H9 (cell line): ENCODE results near the gene DAZAP1. TPM values are rescaled to one million over a fixed set of nuclear protein-coding genes. Genes with fewer than 3 reads are reported as not detected.

Experiments
- DNase-seq: peaks from one replicate; pipeline ENCODE4 v3.0.0-alpha.2; 2017
- H2AFZ ChIP-seq: one replicate; pipeline ENCODE4 v1.6.1; 2013; ENCODE audit warnings: mild to moderate bottlenecking, low read length, control low read depth, moderate library complexity
- H2AK5ac ChIP-seq: 2 replicates; pipeline ENCODE4 v1.6.1; 2013; ENCODE audit warnings: low read length, control low read depth, mixed read lengths; ENCODE audit not compliant: insufficient read length
- H2BK120ac ChIP-seq: one replicate; pipeline ENCODE4 v1.6.1; 2013; ENCODE audit warnings: low read depth, mild to moderate bottlenecking, low read length, control low read depth, inconsistent platforms; ENCODE audit not compliant: poor library complexity, severe bottlenecking
- H2BK12ac ChIP-seq: 2 replicates; pipeline ENCODE4 v1.6.1; 2013; ENCODE audit warnings: low read length, control low read depth, mixed read lengths, low read depth; ENCODE audit not compliant: insufficient read length
- H2BK15ac ChIP-seq: 2 replicates; pipeline ENCODE4 v1.6.1; 2013; ENCODE audit warnings: low read depth, low read length, control low read depth
- H2BK20ac ChIP-seq: one replicate; pipeline ENCODE4 v1.6.1; 2013; ENCODE audit warnings: low read depth, mild to moderate bottlenecking, low read length, control low read depth, inconsistent platforms; ENCODE audit not compliant: poor library complexity, severe bottlenecking
- H2BK5ac ChIP-seq: 2 replicates; pipeline ENCODE4 v1.6.1; 2013; ENCODE audit warnings: low read length, control low read depth, mixed read lengths; ENCODE audit not compliant: insufficient read length
- H3K14ac ChIP-seq: 2 replicates; pipeline ENCODE4 v1.6.1; 2013; ENCODE audit warnings: low read length, control low read depth; ENCODE audit not compliant: insufficient read depth
- H3K18ac ChIP-seq: 2 replicates; pipeline ENCODE4 v1.6.1; 2013; ENCODE audit warnings: low read depth, mild to moderate bottlenecking, mixed read lengths, low read length, control low read depth; ENCODE audit not compliant: insufficient read length
- H3K23ac ChIP-seq: 2 replicates; pipeline ENCODE4 v1.6.1; 2013; ENCODE audit warnings: low read length, control low read depth, mixed read lengths, low read depth; ENCODE audit not compliant: insufficient read length
- H3K23me2 ChIP-seq: 2 replicates; pipeline ENCODE4 v1.6.1; 2013; ENCODE audit warnings: low read depth, mild to moderate bottlenecking, mixed read lengths, low read length, control low read depth; ENCODE audit not compliant: insufficient read length, poor library complexity, severe bottlenecking
- H3K27ac ChIP-seq: 2 replicates; pipeline ENCODE4 v1.5.1; 2013; ENCODE audit warnings: low read length, control low read depth, mixed read lengths, low read depth; ENCODE audit not compliant: insufficient read length
- H3K27me3 ChIP-seq: 2 replicates; pipeline ENCODE4 v1.6.1; 2013; ENCODE audit warnings: low read length, control low read depth, inconsistent platforms; ENCODE audit not compliant: insufficient read depth
- H3K4ac ChIP-seq: 2 replicates; pipeline ENCODE4 v1.6.1; 2013; ENCODE audit warnings: low read depth, mild to moderate bottlenecking, control low read depth, inconsistent platforms, low read length, moderate library complexity
- H3K4me1 ChIP-seq: 2 replicates; pipeline ENCODE4 v1.6.1; 2013; ENCODE audit warnings: low read length, control low read depth, inconsistent platforms; ENCODE audit not compliant: insufficient read depth
- H3K4me2 ChIP-seq: 2 replicates; pipeline ENCODE4 v1.6.1; 2013; ENCODE audit warnings: low read length, control low read depth, mixed read lengths; ENCODE audit not compliant: insufficient read length, insufficient read depth
- H3K56ac ChIP-seq: 2 replicates; pipeline ENCODE4 v1.6.1; 2013; ENCODE audit warnings: low read depth, mild to moderate bottlenecking, mixed read lengths, low read length, control low read depth; ENCODE audit not compliant: insufficient read length
- H3K79me1 ChIP-seq: 2 replicates; pipeline ENCODE4 v1.6.1; 2013; ENCODE audit warnings: low read depth, mild to moderate bottlenecking, moderate library complexity, low read length, control low read depth, inconsistent platforms; ENCODE audit not compliant: insufficient read depth, poor library complexity, severe bottlenecking
- H3K79me2 ChIP-seq: 2 replicates; pipeline ENCODE4 v1.6.1; 2013; ENCODE audit warnings: low read length, control low read depth, inconsistent platforms; ENCODE audit not compliant: insufficient read depth
- H3K9ac ChIP-seq: 2 replicates; pipeline ENCODE4 v1.6.1; 2013; ENCODE audit warnings: low read length, control low read depth, mixed read lengths; ENCODE audit not compliant: insufficient read length; ENCODE audit errors: extremely low read depth
- H3K9me3 ChIP-seq: one replicate; pipeline ENCODE4 v1.6.1; 2013; ENCODE audit warnings: low read depth, low read length, inconsistent platforms; ENCODE audit not compliant: control insufficient read depth
- H3T11ph ChIP-seq: one replicate; pipeline ENCODE4 v1.6.1; 2013; ENCODE audit warnings: mild to moderate bottlenecking, low read length, control low read depth, inconsistent platforms
- H4K20me1 ChIP-seq: one replicate; pipeline ENCODE4 v1.6.1; 2013; ENCODE audit not compliant: control insufficient read depth, insufficient read length, insufficient read depth
- H4K5ac ChIP-seq: 2 replicates; pipeline ENCODE4 v1.6.1; 2013; ENCODE audit warnings: low read depth, mild to moderate bottlenecking, mixed read lengths, low read length, control low read depth; ENCODE audit not compliant: insufficient read length
- H4K8ac ChIP-seq: replicated peaks from 2 replicates; pipeline ENCODE4 v1.6.1; 2013; ENCODE audit warnings: low read length, control low read depth, mixed read lengths, low read depth; ENCODE audit not compliant: insufficient read length
- H4K91ac ChIP-seq: 2 replicates; pipeline ENCODE4 v1.6.1; 2013; ENCODE audit warnings: low read depth, mild to moderate bottlenecking, moderate library complexity, mixed read lengths, low read length, control low read depth; ENCODE audit not compliant: insufficient read length
- H3K27ac Mint-ChIP-seq, 3 experiments: 2 replicates in 2 of 3; 3 replicates in 1 of 3; pipeline ENCODE4 v1.8.0; 2020 to 2021; ENCODE audit warnings: mixed read lengths in 3 of 3, mild to moderate bottlenecking in 1 of 3, moderate library complexity in 1 of 3
- H3K27me3 Mint-ChIP-seq: 2 replicates; pipeline ENCODE4 v1.8.0; 2021; ENCODE audit warnings: low read depth, mild to moderate bottlenecking, moderate library complexity, mixed read lengths
- H3K36me3 Mint-ChIP-seq, 3 experiments: 2 replicates in 2 of 3; 3 replicates in 1 of 3; pipeline ENCODE4 v1.8.0; 2020 to 2021; ENCODE audit warnings: low read depth in 3 of 3, mixed read lengths in 3 of 3; ENCODE audit not compliant: insufficient read depth in 1 of 3
- H3K4me1 Mint-ChIP-seq, 2 experiments: 2 replicates each; pipeline ENCODE4 v1.8.0; 2020; ENCODE audit warnings: mixed read lengths in 2 of 2
- H3K4me3 Mint-ChIP-seq, 2 experiments: 2 replicates in 1 of 2; 3 replicates in 1 of 2; pipeline ENCODE4 v1.8.0; 2020 to 2021; ENCODE audit warnings: mild to moderate bottlenecking in 2 of 2, mixed read lengths in 2 of 2, moderate library complexity in 1 of 2
- H3K9me3 Mint-ChIP-seq, 2 experiments: 2 replicates in 1 of 2; 3 replicates in 1 of 2; pipeline ENCODE4 v1.8.0; 2020; ENCODE audit warnings: mild to moderate bottlenecking in 2 of 2, mixed read lengths in 2 of 2, moderate library complexity in 1 of 2
- CTCF ChIP-seq: fragments of 200-600 bp; sonication (generic); conservative IDR thresholded peaks from 3 replicates; pipeline ENCODE4 v1.8.0; 2021; ENCODE audit warnings: antibody characterized with exemption, mild to moderate bottlenecking
- WGBS: extraction: QIAGEN DNeasy Blood & Tissue Kit; methylation state at CpG from one replicate; pipeline ENCODE4 v1.1.7; 2013; ENCODE audit warnings: missing lambda C conversion rate, low lambda C conversion rate, mixed read lengths; ENCODE audit not compliant: insufficient read length; ENCODE audit errors: extremely low coverage; 5-methylcytosine and 5-hydroxymethylcytosine counted together
- total RNA-seq: library from RNA; stranded (reverse); gene quantifications from 2 replicates; pipeline ENCODE4 v1.2.1, GENCODE V29; 2021

DAZAP1 gene
- total RNA-seq, 1 experiment from 2014 or later = 265 TPM

GRCh38 chr19:1469255-1470054, 62.1 kb downstream of the DAZAP1 start:
- Histone ChIP-seq H4K20me1 (peaks cover 3% of the 10 kb centered on the region), H3K79me1 (no peaks in the 10 kb centered on the region), H3K23ac (no peak overlapping the region), H2BK20ac (no peak overlapping the region), H3K14ac (no peak overlapping the region), H4K91ac (no peak overlapping the region), H4K5ac (no peak overlapping the region), H3K9me3 (no peaks in the 10 kb centered on the region), H3K79me2 (no peaks in the 10 kb centered on the region), H3K27me3 (peaks cover 58% of the 10 kb centered on the region), H2BK15ac (no peak overlapping the region), H3K4me2 (no peak overlapping the region), H3K9ac (no peak overlapping the region), H3K56ac (no peak overlapping the region), H3K23me2 (peaks cover 9% of the 10 kb centered on the region), H2BK5ac (no peak overlapping the region), H3K27ac (no peak overlapping the region), H2BK120ac (no peak overlapping the region), H2AK5ac (no peak overlapping the region), H2BK12ac (no peak overlapping the region), H3T11ph (no peak overlapping the region), H3K4ac (no peak overlapping the region), H4K8ac (no peak overlapping the region), H3K4me1 (no peaks in the 10 kb centered on the region), H2AFZ (no peak overlapping the region), H3K18ac (no peak overlapping the region)
- Mint-ChIP-seq H3K9me3 (no peaks in the 10 kb centered on the region), H3K4me3 (no peak overlapping the region; a peak in 1 of 5 replicates), H3K27me3 (peaks cover 75% of the 10 kb centered on the region), H3K4me1 (peaks cover 2 to 9% of the 10 kb centered on the region in 2 experiments; a peak in 3 of 4 replicates), H3K27ac (no peak overlapping the region), H3K36me3 (no peaks in the 10 kb centered on the region)
- no CpG with 5 or more reads among the region's 117 CpGs for WGBS
- no peak for TF ChIP-seq CTCF
- no peak for DNase-seq
